HTERT RPE-1 (cell line): ENCODE results near the gene HOXB2.
"Not testable (repeated sequence)": the region's sequence is repeated elsewhere in the genome, so short reads cannot be mapped to it uniquely, and the experiment has no call there.

Experiments used
- in situ Hi-C: fragments of 300-500 bp; cut with MboI; formaldehyde crosslinking; loops from 4 replicates; pipeline ENCODE4 v1.14.3; 2020; ENCODE audit warnings: low sequenced_read_pairs

Gene HOXB2

DNA sequence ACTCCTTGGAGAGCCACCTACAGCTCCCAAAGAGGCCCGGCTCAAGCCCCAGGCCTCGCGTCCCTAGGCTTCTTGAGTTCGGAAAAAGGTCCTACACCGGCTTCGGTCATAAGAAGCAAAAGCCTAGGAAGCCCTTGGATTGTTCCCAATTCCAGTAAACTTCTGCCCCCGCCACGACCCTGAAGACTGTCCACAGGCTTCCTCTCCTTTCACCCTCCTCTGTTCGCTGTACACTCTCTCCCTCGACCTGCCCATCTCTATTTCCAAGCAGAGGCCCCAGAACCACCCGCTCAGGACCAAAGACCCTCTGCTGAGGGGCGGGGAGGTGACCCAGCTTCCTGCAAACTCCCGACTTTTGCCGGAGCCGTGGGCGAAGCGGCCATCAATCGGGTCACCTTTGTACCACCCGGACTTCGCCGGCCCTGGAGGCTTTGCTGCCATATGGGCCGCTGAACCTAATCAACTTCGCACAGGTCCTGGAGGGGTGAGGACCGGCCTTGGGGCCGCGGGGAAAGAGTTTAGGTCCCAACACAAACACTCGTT lies 2.7 kb downstream of the HOXB2 start:
- in situ Hi-C loops, result no loop called here

DNA sequence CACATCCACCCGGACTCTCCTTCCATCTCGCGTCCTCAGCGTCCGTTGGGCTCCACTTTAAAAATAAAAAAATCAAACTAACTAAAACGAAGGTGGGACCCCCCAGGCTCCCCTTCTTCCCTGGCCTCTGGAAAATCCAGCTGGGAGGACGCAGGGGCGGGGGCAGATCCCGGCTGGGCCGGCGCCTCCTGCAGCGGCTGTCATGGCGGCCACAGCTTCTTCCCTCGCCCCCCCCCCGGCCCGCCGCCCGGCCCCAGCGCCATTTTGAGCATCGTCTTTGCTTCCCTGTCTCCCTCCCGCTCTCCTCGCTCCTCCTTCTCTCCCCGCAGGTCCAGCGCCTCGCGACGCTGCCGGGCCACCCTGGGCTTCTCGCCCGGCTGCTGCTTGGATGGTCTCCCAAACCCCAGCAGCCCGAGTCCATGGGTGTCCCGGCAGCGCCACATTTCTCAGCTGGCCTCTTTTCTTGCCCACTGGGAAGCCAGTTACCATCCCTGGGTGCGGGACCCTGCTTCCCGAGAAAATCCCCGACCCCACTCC lies 3.3 kb downstream of the HOXB2 start:
- in situ Hi-C loops, result no loop called here

DNA sequence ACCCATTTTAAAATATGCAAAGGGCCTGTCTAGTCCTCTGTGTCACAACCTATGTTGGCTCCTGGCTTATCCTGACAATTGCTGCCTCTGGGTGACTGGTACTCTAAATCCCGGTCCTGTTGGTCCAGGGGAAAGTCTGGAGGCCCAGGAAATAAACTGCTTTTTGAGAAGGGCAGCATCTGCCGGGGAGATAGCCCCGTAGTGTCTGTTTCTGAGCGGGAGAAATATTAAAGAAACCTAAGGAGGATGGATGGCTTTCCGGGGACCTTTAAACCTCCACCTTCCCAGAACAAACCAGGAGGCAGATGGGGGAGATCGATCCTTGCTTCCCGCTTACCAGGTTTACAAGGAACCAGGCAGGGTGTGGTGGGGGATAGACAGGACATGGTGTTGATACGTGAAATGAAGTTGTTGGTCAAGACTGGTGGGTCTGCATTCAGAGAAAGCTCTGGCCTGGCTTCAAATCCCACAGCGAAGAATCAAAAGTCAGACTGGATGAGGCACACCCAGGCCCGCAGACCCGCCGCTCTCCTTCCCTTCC lies 3.8 kb downstream of the HOXB2 start:
- in situ Hi-C loops, result no loop called here

DNA sequence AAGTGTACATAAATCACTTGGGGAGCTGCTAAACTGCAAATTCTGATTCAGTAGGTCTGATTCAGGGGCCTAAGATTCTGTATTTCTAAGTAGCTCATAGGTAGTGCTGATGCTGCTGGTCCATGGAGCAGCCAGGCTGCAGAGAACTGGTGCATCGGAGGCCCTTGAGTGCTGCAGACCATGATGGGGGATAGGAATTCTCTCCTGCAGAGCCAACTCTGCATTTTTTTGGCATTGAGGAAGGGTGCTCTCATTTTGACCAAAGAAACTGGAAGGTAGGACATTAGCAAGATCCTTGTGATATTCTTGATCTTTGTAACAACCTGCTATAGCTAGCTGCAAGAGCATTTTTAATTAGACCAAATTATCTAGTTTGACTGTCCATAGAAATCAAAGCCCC lies 4.7 kb downstream of the HOXB2 start:
- in situ Hi-C loops, result no loop called here

DNA sequence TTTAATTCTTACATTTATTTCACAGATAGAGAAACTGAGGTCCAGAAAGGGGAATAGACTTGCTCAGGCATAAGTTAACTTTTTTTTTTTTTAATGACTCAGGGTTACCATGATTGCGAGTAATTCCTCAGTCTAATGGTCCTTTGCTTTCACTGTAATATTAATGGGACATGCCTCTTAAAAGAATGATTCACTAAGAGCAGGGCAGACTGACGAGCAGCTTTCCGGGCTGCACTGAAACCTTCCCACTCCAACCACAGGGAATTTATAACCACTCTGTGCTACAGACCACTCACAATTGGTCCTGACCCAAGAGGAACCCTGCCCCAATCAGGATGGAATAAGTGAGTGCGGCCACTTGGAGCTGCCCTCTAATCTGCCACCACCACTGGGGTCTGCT lies 5.7 kb downstream of the HOXB2 start:
- in situ Hi-C loops, result no loop called here

DNA sequence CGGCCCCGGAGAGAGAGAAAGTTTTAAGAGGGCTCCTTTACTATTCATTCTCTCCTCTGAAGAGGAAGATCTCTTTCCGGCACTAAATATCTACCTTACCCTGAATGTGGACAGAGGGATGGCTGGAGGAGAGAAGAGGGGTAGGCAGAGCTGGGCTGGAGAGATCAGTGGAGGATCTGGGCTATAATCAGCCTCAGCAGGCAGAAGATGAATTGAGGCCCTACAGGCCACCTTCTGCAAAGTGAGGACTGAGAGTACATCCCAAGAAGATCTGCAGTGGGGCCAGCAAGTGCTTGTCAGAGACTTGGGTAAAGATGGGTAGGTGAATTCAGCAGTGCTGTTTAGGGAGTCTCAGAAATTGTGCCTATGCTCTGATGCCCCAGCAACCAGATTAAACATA lies 7.6 kb downstream of the HOXB2 start:
- in situ Hi-C loops, result no loop called here

DNA sequence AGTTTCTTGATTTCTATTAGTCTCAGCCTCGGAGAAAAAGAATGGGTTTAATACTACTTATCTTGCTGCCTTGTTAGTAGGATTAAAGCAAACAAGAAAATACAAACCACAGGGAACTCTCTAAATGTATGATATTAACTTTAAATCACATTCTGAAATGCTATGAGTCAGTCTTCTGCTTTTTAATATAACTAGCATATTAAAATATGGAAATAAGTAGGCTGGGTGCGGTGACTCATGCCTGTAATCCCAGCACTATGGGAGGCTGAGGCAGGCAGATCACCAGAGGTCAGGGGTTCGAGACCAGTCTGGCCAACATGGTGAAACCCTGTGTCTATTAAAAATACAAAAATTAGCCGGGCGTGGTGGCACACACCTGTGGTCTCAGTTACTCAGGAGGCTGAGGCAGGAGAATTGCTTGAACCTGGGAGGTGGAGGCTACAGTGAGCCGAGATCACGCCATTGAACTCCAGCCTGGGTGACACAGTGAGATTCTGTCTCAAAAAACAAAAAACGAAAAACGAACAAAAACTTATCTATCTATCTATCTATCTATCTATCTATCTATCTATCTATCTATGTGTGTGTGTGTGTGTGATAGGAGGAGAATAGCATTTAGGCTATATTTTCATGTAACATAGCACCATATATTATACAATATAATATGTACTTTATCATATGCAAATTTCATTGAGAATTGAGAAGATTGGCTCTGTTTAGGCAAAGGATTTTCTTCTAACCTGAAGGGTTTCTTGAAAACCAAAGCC lies 8.9 kb downstream of the HOXB2 start:
- in situ Hi-C loops, result not testable (repeated sequence)

DNA sequence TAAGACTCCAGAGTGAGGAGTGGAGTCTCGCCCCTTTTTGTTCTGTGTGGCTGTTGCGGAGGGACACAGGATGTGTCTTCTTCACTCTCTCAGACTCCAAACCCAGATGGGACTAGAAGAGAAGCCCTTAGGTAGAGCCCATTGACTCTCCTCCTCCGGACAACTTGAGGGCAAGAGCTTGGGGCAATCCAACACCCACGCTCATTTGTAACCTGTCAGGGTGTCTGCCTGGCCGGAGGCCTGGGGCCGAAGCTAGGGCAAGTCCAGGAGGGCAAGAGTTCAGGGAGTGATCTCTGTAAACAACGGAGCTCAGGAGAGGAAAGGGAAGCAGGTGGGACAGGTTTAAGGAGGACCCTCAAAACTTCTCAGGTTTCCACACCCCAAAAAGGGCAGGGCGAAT lies 12.6 kb downstream of the HOXB2 start:
- in situ Hi-C loops, result no loop called here

DNA sequence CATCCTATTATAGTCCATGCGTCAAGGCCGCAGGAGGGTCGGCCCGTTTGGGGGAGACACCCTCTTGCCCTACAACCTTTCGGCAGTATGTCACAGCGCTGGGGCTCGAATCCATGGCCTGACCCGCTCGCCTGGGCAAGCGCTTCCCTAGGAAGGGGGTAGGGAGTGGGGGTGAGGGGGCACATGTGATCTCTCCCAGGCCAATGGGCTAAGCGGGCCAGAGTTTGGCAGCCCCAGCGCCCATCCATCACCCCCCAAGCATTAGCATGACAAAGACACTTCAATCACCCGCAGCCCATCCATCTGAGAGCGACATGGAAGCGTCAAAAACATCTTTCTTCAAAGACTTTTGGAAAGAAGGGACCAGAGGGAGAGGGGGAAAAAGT lies 14.0 kb downstream of the HOXB2 start, which contains the start of gene HOXB1:
Gene HOXB1 (minus strand): TSS at position 125 of the 386 bp plus-strand sequence. CDS start 107 bp downstream, at position 18.
- in situ Hi-C loops, result no loop called here

DNA sequence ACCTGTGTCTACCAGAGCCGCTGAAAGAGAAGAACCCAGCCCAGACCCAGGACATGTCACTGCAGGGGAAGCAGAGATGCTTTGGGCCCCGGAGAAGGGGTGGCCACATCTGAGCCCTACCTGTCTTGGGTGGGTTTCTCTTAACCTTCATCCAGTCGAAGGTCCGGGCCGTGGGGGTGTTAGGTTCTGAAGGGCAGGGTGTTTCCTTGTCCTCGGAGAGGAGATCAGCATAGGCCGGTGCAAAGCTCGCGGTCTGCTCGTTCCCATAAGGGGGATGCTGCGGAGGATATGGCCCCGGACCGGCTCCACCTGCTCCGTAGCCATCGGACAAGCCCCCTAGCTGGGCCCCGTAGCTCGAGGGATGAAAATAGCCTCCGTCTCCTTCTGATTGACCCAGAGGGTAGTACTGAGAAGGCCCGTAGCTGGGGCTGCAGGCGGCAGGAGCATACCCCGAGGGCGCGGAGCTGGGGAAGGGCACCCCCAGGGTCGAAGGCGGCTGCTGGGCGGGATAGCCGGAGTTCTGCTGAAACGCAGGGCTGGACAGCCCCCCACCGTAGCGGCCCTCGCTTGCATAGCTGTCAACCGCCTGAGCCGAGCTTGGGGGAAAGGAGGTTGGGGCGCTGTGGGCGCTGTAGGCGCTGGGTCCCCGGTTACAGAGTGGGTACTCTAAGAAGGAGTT lies 14.6 kb downstream of the HOXB2 start:
- in situ Hi-C loops, result no loop called here

DNA sequence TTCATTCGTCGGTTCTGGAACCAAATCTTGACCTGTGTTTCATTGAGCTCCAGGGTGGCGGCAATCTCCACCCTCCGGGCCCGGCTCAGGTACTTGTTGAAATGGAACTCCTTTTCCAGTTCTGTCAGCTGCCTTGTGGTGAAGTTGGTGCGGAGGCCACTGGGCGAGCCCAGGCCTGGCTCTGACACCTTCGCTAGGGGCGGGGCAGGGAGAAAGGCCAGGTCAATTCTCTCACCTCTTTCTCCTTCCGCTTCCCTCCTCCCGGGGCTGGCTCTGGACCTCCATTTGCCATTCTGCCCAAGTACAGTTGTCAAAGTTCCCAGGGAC lies 15.3 kb downstream of the HOXB2 start:
- in situ Hi-C loops, result no loop called here

DNA sequence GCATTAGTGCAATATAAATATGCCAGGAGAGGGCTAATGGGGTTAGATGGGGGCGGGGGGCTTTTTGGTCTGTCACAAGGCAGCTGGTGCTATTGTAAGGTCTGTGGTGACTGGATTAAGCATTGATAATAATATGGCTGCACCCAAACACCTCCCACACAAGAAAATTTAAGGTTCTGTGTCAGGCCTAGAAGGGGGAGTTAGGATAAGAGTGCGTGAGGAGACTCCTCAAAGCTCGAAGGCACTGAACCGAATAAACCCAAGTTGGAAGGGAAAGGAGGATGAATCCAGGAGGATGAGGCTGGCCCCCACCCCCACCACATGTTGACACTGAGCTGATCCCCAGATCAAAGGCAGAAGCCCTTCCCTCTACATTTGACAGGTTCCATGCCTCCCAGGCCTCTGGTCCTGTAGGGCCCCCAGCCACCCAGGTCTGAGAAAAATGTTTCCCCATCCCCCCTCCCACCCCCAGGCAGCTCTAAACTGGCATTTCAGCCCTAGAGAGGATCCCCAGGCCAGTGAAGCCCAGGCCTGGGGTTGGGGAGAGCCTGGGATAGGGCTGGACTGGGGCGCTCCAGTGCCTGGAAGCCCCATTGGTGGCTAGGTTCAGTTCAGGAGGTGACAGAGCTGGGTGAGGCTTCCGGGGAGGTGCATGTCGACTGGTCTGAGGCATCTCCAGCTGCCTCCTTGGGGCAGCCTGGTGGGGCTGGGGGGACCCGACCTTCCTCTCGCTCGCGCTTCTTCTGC lies 15.8 kb downstream of the HOXB2 start:
- in situ Hi-C loops, result no loop called here

DNA sequence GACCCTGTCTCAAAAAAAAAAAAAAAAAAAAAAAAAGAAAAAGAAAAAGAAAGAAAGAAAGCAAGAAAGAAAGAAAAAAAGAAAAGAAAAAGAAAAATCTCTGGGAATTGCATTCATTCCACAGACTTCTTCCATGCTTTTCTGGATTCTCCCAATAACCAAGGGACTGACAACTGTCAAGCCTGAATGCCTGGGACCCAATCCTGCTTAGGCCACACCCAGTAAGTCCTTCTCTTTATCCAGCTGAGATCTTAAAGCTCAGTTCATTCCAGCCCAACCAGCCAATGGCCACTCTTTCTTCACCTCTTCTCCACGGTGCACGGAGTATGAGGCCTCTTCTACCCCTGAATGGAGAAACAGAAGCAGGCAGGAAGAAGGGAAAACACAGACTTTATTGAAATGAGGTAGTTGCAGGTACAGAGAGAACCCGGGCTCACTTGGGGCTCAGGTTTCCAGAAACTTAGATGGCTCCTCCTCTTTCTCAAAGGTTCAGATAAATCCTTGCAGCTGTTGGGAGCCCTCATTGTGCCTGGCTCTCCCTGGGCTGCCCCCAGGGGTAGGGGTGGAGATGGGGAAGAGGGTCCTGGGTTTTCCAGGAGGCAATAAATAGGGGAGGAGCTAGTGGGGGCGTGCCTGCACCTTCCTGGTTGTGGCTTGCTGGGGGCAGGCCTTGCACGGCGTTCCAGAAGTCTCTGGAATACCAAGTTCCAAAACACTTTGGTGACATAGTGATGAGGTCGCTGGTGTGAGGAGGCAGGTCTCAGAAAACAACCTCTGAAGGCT lies 16.6 kb downstream of the HOXB2 start:
- in situ Hi-C loops, result no loop called here

DNA sequence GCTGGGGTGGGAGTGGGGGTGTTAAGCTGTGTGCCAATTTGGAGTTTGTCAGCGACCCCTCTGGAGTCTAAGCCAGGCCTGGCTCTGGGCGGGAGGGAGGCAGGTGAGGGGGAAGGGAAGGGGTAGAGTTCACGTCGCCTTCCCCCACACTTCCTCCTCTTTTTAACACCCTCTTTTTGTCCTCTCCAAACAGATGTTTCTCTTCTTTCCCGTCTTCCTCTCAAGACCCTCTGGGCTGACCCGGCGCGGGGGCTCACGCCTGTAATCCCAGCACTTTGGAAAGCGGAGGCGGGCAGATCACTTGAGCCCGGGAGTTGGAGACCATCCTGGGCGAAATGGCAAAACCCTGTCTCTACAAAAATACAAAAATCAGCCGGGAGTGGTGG lies 17.4 kb downstream of the HOXB2 start:
- in situ Hi-C loops, result no loop called here

DNA sequence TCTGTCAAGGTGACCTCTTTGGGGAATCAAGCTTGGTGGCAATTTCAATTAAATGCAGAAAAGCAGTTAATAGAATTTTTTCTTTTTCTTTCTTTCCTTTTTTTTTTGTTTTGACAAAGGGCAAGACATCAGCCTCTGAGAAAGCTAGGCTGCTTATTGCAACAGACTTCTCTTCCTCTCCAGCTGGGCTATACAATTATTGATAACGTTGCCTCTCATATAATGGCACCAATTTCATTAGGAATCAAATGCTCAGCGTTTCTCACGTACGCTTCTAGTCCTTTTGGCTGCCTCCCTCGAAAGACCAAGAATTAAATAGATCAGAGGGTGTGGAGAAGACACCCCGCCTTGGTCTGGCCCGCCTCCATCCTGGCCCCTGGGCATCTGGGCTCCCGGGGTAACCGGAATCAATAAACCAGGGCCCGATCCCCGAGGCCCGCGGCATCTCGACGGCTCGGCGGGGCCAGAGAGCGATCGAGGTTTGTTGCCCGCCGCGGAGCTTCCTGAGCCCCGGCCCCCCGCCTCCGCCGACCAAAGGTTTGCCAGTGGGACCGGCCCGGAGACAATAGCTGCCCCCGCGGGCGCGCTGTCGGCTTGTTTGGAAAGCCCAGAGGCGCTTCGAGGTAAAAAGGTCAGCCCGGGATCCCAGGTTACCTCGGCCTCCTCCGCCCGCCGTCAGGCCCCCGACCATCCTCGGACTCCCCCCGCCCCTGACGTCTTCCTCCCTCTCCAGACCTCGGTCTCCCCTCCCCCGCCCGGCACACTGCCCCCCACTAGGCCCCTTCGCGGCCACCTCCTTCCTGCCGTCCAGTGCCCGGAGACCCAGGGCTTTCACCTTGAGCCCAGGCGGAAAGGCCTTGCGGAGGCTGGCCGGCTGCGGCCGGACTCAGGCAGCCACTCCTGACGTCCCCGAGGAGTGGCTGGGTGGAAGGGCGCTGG lies 18.0 kb downstream of the HOXB2 start:
- in situ Hi-C loops, result no loop called here

DNA sequence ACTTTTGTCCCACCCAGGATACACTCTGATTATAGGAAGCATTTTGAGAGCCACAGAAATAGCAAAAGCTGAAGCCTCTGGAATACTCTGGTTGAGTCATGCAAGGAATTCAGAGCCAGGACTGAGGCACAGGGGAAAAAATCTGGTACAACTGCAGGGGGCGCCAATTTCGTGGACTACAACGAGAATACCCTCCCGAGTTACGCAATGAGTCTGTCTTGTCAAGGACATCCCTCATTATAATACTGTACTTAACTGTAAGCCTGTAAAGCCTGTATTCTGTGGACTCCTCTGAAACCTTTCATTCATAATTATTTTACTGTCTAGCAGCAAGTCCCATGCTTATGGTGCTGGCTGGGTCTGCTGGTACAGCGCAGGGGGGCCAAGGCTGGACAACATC lies 21.9 kb downstream of the HOXB2 start:
- in situ Hi-C loops, result no loop called here

DNA sequence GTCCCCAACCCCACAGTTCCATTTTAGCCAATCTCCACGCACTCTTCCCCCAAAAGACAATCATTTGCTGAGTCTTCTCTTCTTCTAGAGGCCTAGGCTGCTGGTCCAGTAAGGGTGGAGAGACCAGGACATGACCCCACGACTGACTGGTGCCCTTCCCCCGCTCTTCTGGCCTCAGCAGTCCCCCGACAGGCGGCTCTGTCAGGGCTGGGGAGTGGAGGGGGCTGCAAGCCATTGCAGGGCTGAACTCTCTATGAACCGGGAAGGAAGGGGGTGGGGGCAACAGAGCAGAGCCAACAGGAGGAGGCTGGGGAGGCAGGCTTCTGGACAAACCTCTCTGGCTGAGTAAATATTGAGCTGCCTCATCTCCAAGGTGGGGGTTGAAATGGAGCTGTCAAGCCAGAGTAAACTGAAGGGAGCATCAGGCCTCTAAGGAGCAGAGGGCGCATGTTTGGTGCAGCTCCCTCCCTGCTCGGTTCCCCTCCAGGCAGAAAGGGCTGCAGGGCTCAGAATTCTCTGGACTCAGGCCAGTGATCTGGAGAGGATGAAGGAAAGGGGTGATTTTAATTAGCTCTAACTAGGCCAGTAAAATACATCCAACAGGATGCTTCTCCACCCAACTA lies 22.8 kb downstream of the HOXB2 start:
- in situ Hi-C loops, result no loop called here

DNA sequence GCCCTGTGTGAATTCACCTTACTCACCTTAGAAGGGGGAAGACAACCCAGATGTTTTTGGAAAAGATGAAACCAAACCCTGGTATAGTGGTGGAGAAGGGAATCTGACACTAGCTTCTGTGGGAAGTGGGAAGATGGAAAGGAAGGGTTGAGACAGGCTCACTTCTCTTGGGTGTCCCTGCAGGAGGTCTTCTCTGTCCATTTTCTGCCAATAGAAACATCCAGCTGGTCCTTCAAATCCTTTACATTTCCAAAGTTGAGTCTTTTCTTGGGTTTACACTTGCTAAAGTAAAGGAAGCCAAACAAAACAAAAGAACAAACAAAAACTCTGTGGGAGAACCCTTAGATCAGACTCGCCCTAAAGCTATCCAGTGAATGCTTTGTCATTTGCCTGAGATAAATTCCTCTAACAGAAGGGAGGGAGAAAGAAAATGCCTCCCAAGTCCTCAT lies 24.3 kb downstream of the HOXB2 start:
- in situ Hi-C loops, result no loop called here

DNA sequence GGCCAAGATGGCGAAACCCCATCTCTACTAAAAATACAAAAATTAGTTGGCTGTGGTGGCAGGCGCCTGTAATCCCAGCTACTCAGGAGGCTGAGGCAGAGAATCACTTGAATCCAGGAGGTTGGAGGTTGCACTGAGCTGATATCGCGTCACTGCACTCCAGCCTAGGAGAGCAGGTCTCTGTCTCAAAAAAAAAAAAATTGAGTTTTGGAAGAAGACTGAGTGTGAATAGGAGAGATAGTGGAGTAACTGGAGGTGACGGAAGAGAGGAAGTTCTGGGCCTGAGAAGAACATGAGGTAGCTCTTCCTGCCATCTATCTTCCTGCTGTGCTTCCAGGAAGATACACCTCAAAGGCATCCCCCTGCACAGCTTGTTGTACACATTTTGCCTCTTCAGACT lies 25.5 kb downstream of the HOXB2 start:
- in situ Hi-C loops, result no loop called here
